Hepatic stellate cell (primary cell): Measurements from ENCODE around the gene KIF3B.
"Not testable (repeated sequence)": the region's sequence is repeated elsewhere in the genome, so short reads cannot be mapped to it uniquely, and the experiment has no call there.

Experiments
- DNase-seq: peaks from one replicate; pipeline ENCODE4 v3.0.0; 2011; ENCODE audit warnings: low spot score

The KIF3B gene

GRCh38 chr20:32330555-32330897, 53.1 kb downstream of the KIF3B start:
- no peak for DNase-seq

- no peak for DNase-seq
Measured at GRCh38 chr20:32332614-32333013, 55.2 kb downstream of the KIF3B start.

DNA sequence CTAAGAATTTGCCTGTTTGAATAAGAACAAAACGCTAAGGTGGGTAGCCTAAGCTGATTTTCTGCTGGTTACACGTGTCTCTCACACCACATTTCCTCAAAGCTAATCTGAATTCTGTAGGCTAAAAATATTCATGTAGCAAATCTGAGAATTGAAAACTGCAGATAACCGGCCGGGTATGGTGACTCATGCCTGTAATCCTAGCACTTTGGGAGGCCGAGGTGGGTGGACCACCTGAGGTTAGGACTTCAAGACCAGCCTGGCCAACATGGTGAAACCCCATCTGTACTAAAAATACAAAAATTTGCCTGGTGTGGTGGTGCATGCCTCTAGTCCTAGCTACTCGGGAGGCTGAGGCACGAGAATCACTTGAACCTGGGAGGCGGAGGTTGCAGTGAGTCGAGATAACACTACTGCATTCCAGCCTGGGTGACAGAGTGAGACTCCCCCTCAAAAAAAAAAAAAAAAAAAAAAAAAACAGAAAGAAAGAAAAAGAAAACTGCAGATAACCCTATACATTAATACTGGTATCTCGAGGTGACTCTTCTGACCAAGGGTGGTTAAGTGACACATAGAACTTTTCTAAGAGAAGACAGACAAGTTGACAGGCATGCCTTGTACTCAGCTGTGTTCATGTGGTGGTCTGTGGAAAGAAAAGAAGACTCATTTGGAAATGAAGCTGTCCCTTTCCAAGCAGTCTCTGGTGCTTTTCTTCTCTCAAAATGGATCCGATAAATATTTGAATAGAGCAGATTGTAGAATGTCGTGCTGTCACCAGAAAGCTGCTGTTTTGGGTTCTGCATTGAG, 55.9 kb downstream of the KIF3B start:
- DNase-seq = no peak

GRCh38 chr20:32333988-32334885, 56.8 kb downstream of the KIF3B start:
- no peak for DNase-seq

DNA sequence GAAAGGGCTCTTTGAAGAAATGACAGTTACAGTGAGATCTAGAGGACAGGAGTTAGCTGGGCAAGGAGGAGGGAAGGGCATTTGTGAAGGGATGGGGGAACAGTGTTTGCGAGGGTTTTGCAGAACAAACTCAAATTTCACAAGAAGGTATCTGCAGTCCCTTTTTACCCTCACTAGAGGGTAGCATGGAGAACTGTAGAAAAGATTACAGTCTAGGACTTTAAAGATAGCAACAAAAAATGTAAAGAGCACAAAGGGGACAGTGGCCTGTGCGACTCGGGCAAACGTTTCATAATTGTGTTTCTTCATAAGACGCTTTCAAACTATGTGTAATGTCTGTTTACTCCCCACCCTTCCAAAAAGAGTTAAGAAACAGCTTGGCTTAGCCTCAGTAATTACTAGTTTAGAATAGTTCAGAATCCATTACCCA, 59.5 kb downstream of the KIF3B start:
- peak; percentile 29 for DNase-seq

- no peak for DNase-seq
Measured at GRCh38 chr20:32337937-32338661, 60.6 kb downstream of the KIF3B start.

- DNase-seq = no peak
Measured at GRCh38 chr20:32338665-32339064, 61.2 kb downstream of the KIF3B start.

- no peak for DNase-seq
Measured at GRCh38 chr20:32339116-32339515, 61.7 kb downstream of the KIF3B start.

DNA sequence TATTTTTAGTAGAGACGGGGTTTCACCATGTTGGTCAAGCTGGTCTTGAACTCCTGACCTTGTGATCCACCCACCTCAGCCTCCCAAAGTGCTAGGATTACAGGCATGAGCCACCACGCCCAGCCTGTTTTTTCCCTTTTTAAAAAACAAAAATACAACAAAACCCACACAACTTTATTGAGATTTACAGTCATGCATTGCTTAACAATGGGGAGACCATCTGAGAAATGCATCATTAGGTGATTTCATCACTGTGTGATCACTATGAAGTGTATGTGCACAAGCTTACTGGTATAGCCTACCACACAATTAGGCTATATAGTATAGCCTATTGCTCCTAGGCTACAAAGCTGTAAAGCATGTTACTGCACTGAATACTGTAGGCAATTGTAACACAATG, 63.6 kb downstream of the KIF3B start:
- not testable (repeated sequence) for DNase-seq

GRCh38 chr20:32343439-32343838, 66.0 kb downstream of the KIF3B start:
- DNase-seq = no peak

GRCh38 chr20:32344835-32345506, 67.5 kb downstream of the KIF3B start:
- DNase-seq = no peak

- no peak for DNase-seq
Measured at GRCh38 chr20:32348207-32348606, 70.8 kb downstream of the KIF3B start.

- no peak for DNase-seq
Measured at GRCh38 chr20:32350421-32350820, 73.0 kb downstream of the KIF3B start.

GRCh38 chr20:32352121-32352720, 74.8 kb downstream of the KIF3B start:
- DNase-seq = no peak

DNA sequence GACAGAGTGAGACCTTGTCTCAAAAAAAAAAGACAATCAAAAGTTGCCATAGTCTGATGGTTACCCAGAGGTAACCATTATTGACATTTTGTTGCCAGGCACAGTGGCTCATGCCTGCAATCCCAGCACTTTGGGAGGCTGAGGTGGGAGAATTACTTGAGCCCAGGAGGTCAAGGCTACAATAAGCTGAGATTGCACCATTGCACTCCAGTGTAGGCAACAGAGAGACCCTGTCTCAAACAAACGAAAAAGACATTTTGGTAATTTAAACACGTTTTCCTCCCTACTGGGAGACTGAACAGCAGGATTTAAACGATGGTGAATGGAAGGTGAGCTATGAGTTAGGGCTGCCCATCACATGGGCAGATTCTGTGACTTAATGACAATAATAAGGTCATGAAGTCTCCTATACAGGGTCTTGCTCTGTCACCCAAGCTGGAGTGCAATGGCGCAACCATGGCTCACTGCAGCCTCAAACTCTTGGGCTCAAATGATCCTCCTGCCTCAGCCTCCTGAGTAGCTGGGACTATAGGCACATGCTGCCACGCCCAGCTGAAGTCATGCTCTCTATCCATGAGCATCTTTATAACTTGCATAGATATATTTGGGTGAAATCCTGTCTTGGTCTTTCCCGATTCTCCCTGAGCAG, 76.5 kb downstream of the KIF3B start:
- no peak for DNase-seq

DNA sequence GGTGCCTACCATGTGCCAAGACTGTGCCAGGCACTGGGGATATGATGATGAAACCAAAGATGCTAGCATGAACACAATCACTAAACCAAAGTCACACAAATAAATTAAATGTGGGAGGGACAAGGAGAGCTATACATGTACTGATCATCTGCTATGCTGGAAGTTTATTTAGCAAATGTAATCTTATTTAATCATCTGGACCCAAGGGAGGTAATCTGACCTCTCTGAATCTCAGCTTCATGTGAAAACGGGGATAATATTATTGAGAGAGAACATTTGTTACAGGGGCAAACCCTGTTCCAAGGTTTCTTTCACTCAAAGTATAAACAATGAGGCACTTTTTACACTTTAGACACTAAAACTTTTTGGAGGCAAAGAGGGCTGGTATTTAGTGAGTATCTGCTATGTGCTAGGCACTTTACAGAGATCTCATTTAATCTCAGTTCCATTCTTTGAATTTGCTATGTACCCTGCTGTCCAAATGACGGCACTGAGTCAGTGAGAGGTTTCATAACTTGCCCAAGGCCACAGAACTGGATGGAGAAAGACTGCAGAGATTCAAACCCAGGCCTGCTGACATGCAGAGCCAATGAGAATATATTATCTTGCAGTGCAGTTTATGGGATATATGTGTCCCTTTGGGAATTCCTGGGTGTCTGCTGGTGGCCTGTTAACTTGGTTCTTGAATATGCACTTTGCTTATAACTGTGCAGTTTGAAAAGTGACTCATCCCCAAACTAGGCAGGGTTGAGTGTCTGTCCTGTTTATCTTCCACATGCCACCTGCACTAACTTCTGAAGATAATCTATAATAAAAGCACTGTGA, 77.4 kb downstream of the KIF3B start:
- DNase-seq = peak; percentile 44

- no peak for DNase-seq
Measured at GRCh38 chr20:32355417-32355841, 78.0 kb downstream of the KIF3B start.

DNA sequence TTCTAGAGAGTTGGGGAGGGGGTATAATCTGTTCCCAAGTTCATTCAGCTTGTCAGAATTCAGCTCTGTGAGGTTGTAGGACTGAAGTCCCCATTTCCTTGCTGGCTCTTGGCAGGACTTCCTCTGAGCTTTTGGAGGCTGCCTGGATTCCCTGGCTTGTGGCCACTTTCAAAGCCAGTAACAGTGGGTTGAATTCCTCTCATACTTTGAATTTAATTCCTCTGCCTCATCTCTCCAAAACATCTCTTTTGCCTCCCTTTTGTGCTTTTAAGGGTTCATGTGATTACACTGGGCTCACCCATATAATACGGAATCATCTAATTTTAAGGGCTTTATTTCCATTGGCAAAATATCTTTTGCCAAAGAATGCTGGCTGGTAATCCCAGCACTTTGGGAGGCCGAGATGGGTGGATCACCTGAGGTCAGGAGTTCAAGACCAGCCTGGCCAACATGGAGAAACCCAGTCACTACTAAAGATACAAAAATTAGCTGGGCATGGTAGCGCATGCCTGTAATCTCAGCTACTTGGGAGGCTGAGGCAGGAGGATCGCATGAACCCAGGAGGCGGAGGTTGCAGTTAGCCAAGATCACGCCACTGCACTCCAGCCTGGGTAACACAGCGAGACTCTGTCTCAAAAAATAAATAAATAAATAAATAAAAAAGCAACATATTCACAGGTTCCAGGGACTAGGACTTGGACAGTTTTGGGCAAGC, 78.6 kb downstream of the KIF3B start:
- peak; percentile 37 for DNase-seq

- no peak for DNase-seq
Measured at GRCh38 chr20:32356622-32357374, 79.3 kb downstream of the KIF3B start.
